Psoas muscle (tissue), 8 donors: ENCODE measurements around the gene VWA5B2. TPM values are rescaled to one million over a fixed set of nuclear protein-coding genes. Genes with fewer than 3 reads are reported as not detected.

ENCODE experiments used
- ATAC-seq, 4 donors: fragments of 200-7000 bp; cut with Tn5 transposase; one replicate each; pipeline ENCODE4 v1.9.1; 2020; ENCODE audit warnings: moderate library complexity in 3 of 4, mild to moderate bottlenecking in 2 of 4
- DNase-seq, 2 donors: peaks; one replicate each; pipeline ENCODE4 v3.0.0-alpha.2; 2020
- H3K27ac ChIP-seq: fragments of 200-600 bp; one replicate; pipeline ENCODE4 v1.8.0; 2022
- H3K27me3 ChIP-seq, 3 donors: fragments of 200-600 bp in 1 of 3; one replicate each; pipeline versions ENCODE4 v1.6.1 to v1.8.0; 2013 to 2022; ENCODE audit warnings: low read length in 2 of 3, mild to moderate bottlenecking in 2 of 3, moderate library complexity in 1 of 3; ENCODE audit not compliant: insufficient read depth in 3 of 3
- H3K36me3 ChIP-seq, 2 donors: fragments of 200-600 bp in 1 of 2; one replicate each; pipeline versions ENCODE4 v1.6.1 to v1.8.0; 2013 to 2022; ENCODE audit warnings: low read depth in 1 of 2, mild to moderate bottlenecking in 1 of 2, moderate library complexity in 1 of 2; ENCODE audit not compliant: insufficient read depth in 1 of 2
- H3K4me1 ChIP-seq: fragments of 200-600 bp; one replicate; pipeline ENCODE4 v1.8.0; 2022
- H3K4me3 ChIP-seq: fragments of 200-600 bp; one replicate; pipeline ENCODE4 v1.8.0; 2022; ENCODE audit warnings: mild to moderate bottlenecking
- H3K9me3 ChIP-seq: fragments of 200-600 bp; one replicate; pipeline ENCODE4 v1.8.0; 2022
- CTCF ChIP-seq: fragments of 200-600 bp; IDR thresholded peaks from one replicate; pipeline ENCODE4 v1.8.0; 2022; ENCODE audit warnings: antibody characterized with exemption
- WGBS, 3 donors: extraction: QIAGEN DNeasy Blood & Tissue Kit; methylation state at CpG; one replicate each; pipeline versions ENCODE4 v1.1.6 to v1.1.7; 2013; 5-methylcytosine and 5-hydroxymethylcytosine counted together
- intact Hi-C, 2 donors: fragments of 100-400 bp; cut with DNase I; formaldehyde crosslinking; loops; one replicate each; pipeline versions ENCODE4 v1.11.0 to v1.14.2; 2022
- polyA plus RNA-seq, 3 donors: library from polyadenylated mRNA; stranded (reverse); fragments of 200-250 nt; gene quantifications; one replicate each; pipeline ENCODE4 v1.2.3, GENCODE V29; 2013
- total RNA-seq, 4 donors: library from RNA; stranded (reverse); fragmentation: NEBNext Ultra II Directional in 2 of 4; extraction: Animal tissue kit (Norgen Biotek cat#: 25700) in 2 of 4; gene quantifications; one replicate each; pipeline versions ENCODE4 v1.2.1 to v1.2.4, GENCODE V29; 2021 to 2023
- donor health status: healthy with polysubstance abuse.
- donor health status: DM: no; HTN: no; CAD: no; lungs with moderate emphysema.
- donor health status: Bipolar disorder and iron deficiency.
- donor health status: healthy.
- donor health status: DM: yes; HTN: yes; CAD: no.
- donor health status: DM: no; HTN: no; CAD: no.
- donor health status: DM: no; HTN: no; CAD: no.
- donor health status: DM: yes; HTN: yes; CAD: no.

The VWA5B2 gene
- total and polyA plus RNA-seq, 7 donors: 0.03 to 0.26 (median 0.05) TPM; not detected in 3

- H3K27me3 ChIP-seq: peaks cover 0 to 63% (median 18%) of the 10 kb centered on the region in 3 donors
- 1 to 2% (median 1%) methylated on average over 41 to 61 of the region's 61 CpGs for WGBS, 3 donors
- H3K36me3 ChIP-seq: no peaks in the 10 kb centered on the region
- H3K27ac ChIP-seq: no peak overlapping the region
- H3K4me3 ChIP-seq: peak overlapping the region; percentile 59
- no peaks in the 10 kb centered on the region for H3K9me3 ChIP-seq
- no peak for TF ChIP-seq CTCF
- H3K4me1 ChIP-seq: no peaks in the 10 kb centered on the region
- DNase-seq (no peak), ATAC-seq (no peak)
- intact Hi-C loops: no loop called here
These were observed 757 bp downstream of the VWA5B2 start for GRCh38 chr3:184230081-184230602.

- peaks cover 0 to 63% (median 18%) of the 10 kb centered on the region in 3 donors for H3K27me3 ChIP-seq
- ATAC-seq: no peak
- H3K4me3 ChIP-seq: peak overlapping the region; percentile 59
These were observed 1.5 kb downstream of the VWA5B2 start for GRCh38 chr3:184230603-184231528.

GRCh38 chr3:184231671-184232070 lies 2.3 kb downstream of the VWA5B2 start:
- intact Hi-C loops: no loop called here
- H3K27me3 ChIP-seq: peaks cover 0 to 63% (median 21%) of the 10 kb centered on the region in 3 donors
- 51 to 58% (median 55%) methylated on average over 3 of the region's 3 CpGs for WGBS, 3 donors
- no peaks in the 10 kb centered on the region for H3K36me3 ChIP-seq
- H3K4me1 ChIP-seq: no peaks in the 10 kb centered on the region
- H3K9me3 ChIP-seq: no peaks in the 10 kb centered on the region
- no peak overlapping the region for H3K27ac ChIP-seq
- TF ChIP-seq CTCF: no peak
- H3K4me3 ChIP-seq: no peak overlapping the region
- ATAC-seq (no peak), DNase-seq (no peak)

More at GRCh38 chr3:184230603-184231528, 1.5 kb downstream of the VWA5B2 start:
- Histone ChIP-seq H3K9me3 (no peaks in the 10 kb centered on the region), H3K27ac (no peak overlapping the region), H3K36me3 (no peaks in the 10 kb centered on the region), H3K4me1 (no peaks in the 10 kb centered on the region)
- intact Hi-C loops: no loop called here
- DNase-seq: no peak
- TF ChIP-seq CTCF: no peak
- 6 to 7% (median 6%) methylated on average over 44 to 79 of the region's 79 CpGs for WGBS, 3 donors

- intact Hi-C loops: no loop called here
- ATAC-seq: no peak
- Histone ChIP-seq H3K27me3 (peaks cover 0 to 48% (median 21%) of the 10 kb centered on the region in 3 donors), H3K9me3 (no peaks in the 10 kb centered on the region), H3K27ac (no peak overlapping the region), H3K4me1 (no peaks in the 10 kb centered on the region), H3K36me3 (no peaks in the 10 kb centered on the region), H3K4me3 (no peak overlapping the region)
- no peak for DNase-seq
- WGBS, 3 donors: 78 to 82% (median 79%) methylated on average over 17 to 23 of the region's 23 CpGs
- TF ChIP-seq CTCF: no peak
These were observed 3.9 kb downstream of the VWA5B2 start for GRCh38 chr3:184233127-184233843.
